ENCODE data around the gene RFX3. TPM values are rescaled to one million over a fixed set of nuclear protein-coding genes. Genes with fewer than 3 reads are reported as not detected.

Gene RFX3
- total RNA-seq, 4 donors from 2014 or later = 2.1 to 11.5 (median 7.3) TPM

- Histone ChIP-seq H3K36me3 (no peaks in the 10 kb centered on the region), H3K27ac (no peak overlapping the region), H3K27me3 (no peaks in the 10 kb centered on the region), H3K4me3 (no peak overlapping the region), H3K9me3 (no peaks in the 10 kb centered on the region), H3K4me1 (no peaks in the 10 kb centered on the region)
- no peak for ATAC-seq
- in situ Hi-C loops (cut with MboI; ENCODE audit: low sequenced_read_pairs in 4 of 4) (loop anchor here in 1 of 4 donors (25.0 kb wide), 3 partner anchors 202 to 427 kb away; partner anchors contain the start of gene RFX3), intact Hi-C loops (cut with DNase I; ENCODE audit: low total_unique reads) (no loop called here)
- no peak for TF ChIP-seq POLR2A (IDR thresholded peaks at IDR 0.05)
- TF ChIP-seq CTCF (IDR thresholded peaks at IDR 0.05 in 4 of 5, conservative IDR thresholded peaks at IDR 0.05 in 1 of 5) = no peak
- no peak for DNase-seq
Observed at GRCh38 chr9:3235497-3235896, 290.3 kb downstream of the RFX3 start.

GRCh38 chr9:3224931-3225330, 300.9 kb downstream of the RFX3 start:
- no peaks in the 10 kb centered on the region for H3K27me3 ChIP-seq
- H3K9me3 ChIP-seq = no peaks in the 10 kb centered on the region
- peaks cover 0 to 15% of the 10 kb centered on the region in 2 donors for H3K36me3 ChIP-seq
- in situ Hi-C loops (cut with MboI; ENCODE audit: low sequenced_read_pairs in 4 of 4) = loop anchor here in 1 of 4 donors (25.0 kb wide), 4 partner anchors 87 to 437 kb away; partner anchors contain the start of gene RFX3
- ATAC-seq (no peak), DNase-seq (no peak)
- no peak overlapping the region for H3K4me3 ChIP-seq
- intact Hi-C loops (cut with DNase I; ENCODE audit: low total_unique reads) = no loop called here
- H3K4me1 ChIP-seq = no peaks in the 10 kb centered on the region
- no peak overlapping the region for H3K27ac ChIP-seq
- TF ChIP-seq CTCF (IDR thresholded peaks at IDR 0.05 in 4 of 5, conservative IDR thresholded peaks at IDR 0.05 in 1 of 5) (no peak), POLR2A (IDR thresholded peaks at IDR 0.05) (no peak)

DNA sequence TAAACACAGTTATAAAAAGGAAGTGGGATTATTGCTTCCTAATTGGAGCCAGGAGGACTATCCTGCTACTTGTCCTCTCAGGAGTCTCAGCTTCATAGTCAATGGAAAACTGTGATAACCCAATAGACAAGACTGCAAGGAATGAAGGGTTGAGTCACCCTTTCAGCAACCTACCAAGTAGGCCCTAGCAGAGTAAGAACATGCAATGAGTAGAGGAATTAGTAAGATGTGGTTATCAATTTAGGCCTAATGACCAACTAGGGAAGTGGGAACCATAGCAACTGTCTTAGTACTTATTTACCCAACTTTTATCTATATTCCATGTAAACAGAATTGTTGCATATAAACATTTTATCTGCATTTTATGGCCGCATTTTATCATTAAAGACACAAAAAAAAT, 310.1 kb downstream of the RFX3 start:
- intact Hi-C loops (cut with DNase I; ENCODE audit: low total_unique reads) = no loop called here
- TF ChIP-seq CTCF (IDR thresholded peaks at IDR 0.05 in 4 of 5, conservative IDR thresholded peaks at IDR 0.05 in 1 of 5) (no peak), POLR2A (IDR thresholded peaks at IDR 0.05) (no peak)
- Histone ChIP-seq H3K9me3 (no peaks in the 10 kb centered on the region), H3K27ac (no peak overlapping the region), H3K27me3 (no peaks in the 10 kb centered on the region), H3K36me3 (no peaks in the 10 kb centered on the region), H3K4me1 (no peaks in the 10 kb centered on the region), H3K4me3 (no peak overlapping the region)
- DNase-seq (no peak), ATAC-seq (no peak)
- in situ Hi-C loops (cut with MboI; ENCODE audit: low sequenced_read_pairs in 4 of 4) = loop anchor here in 1 of 4 donors (25.0 kb wide), 1 partner anchor 97 kb away; no protein-coding TSS in a partner anchor

GRCh38 chr9:3214741-3215140, 311.1 kb downstream of the RFX3 start:
- no peak overlapping the region for H3K4me3 ChIP-seq
- DNase-seq (no peak), ATAC-seq (no peak)
- TF ChIP-seq CTCF (IDR thresholded peaks at IDR 0.05 in 4 of 5, conservative IDR thresholded peaks at IDR 0.05 in 1 of 5) (no peak), POLR2A (IDR thresholded peaks at IDR 0.05) (no peak)
- no peaks in the 10 kb centered on the region for H3K4me1 ChIP-seq
- no peak overlapping the region for H3K27ac ChIP-seq
- H3K9me3 ChIP-seq = no peaks in the 10 kb centered on the region
- no peaks in the 10 kb centered on the region for H3K36me3 ChIP-seq
- in situ Hi-C loops (cut with MboI; ENCODE audit: low sequenced_read_pairs in 4 of 4) (loop anchor here in 1 of 4 donors (25.0 kb wide), 1 partner anchor 98 kb away; no protein-coding TSS in a partner anchor), intact Hi-C loops (cut with DNase I; ENCODE audit: low total_unique reads) (no loop called here)
- H3K27me3 ChIP-seq = no peaks in the 10 kb centered on the region

All from gastrocnemius medialis (tissue), 4 donors.